ENCODE data around the gene RAI14.

The RAI14 gene

GRCh38 chr5:34611464-34612415 is 44.4 kb upstream of the RAI14 start:
- Histone ChIP-seq H3K4me1 (peaks cover 0 to 29% (median 11%) of the 10 kb centered on the region in 4 donors), H3K27me3 (no peaks in the 10 kb centered on the region), H3K36me3 (no peaks in the 10 kb centered on the region), H3K9me3 (no peaks in the 10 kb centered on the region), H3K4me3 (no peak overlapping the region), H3K27ac (no peak overlapping the region)
- no peak for DNase-seq
- intact Hi-C loops (cut with DNase I; ENCODE audit: low total_unique reads) = no loop called here
- TF ChIP-seq CTCF (IDR thresholded peaks at IDR 0.05) = no peak

GRCh38 chr5:34616651-34617050 is 39.5 kb upstream of the RAI14 start:
- no peak for DNase-seq
- H3K27ac ChIP-seq = no peak overlapping the region
- H3K27me3 ChIP-seq = no peaks in the 10 kb centered on the region
- intact Hi-C loops (cut with DNase I; ENCODE audit: low total_unique reads) = no loop called here
- peaks cover 0 to 2% (median 0%) of the 10 kb centered on the region in 4 donors for H3K4me1 ChIP-seq
- H3K9me3 ChIP-seq = no peaks in the 10 kb centered on the region
- no peak overlapping the region for H3K4me3 ChIP-seq
- no peak for TF ChIP-seq CTCF (IDR thresholded peaks at IDR 0.05)
- H3K36me3 ChIP-seq = no peaks in the 10 kb centered on the region

DNA sequence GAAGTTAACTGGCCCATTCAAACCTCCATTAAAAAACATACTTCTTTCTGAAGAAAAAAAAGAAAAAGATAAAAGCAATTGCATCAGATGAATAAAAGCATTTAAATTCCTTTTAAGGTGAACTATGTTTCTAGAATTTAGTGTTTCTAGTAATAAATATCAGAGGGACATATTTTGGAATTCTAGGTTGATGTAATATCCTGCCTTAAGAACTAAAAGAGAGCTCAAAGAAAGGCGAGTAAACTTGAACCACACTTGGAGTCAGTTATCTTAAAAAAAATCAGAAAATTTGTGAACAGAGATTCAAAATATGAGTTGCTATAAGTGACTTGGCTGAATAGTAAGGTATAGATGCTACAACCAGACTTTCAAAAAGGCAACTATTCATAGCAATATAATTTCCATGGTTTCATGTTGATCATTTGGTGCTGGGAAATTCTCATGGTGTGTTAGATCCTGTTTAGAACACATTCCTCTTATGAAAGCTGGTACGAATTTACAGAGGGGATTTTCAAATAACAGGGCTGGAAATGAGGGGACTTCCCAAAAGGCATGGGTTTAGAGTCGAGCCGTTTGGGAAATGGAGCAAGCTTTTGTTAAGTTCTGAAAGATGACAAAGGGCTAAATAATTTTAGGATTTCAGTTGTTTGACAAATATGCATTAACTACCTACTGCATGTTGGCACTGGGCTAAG is 37.6 kb upstream of the RAI14 start:
- Histone ChIP-seq H3K36me3 (no peaks in the 10 kb centered on the region), H3K4me3 (no peak overlapping the region), H3K4me1 (peaks cover 0 to 10% (median 0%) of the 10 kb centered on the region in 4 donors), H3K27me3 (no peaks in the 10 kb centered on the region), H3K27ac (no peak overlapping the region), H3K9me3 (no peaks in the 10 kb centered on the region)
- intact Hi-C loops (cut with DNase I; ENCODE audit: low total_unique reads) = no loop called here
- TF ChIP-seq CTCF (IDR thresholded peaks at IDR 0.05) = no peak
- no peak for DNase-seq

DNA sequence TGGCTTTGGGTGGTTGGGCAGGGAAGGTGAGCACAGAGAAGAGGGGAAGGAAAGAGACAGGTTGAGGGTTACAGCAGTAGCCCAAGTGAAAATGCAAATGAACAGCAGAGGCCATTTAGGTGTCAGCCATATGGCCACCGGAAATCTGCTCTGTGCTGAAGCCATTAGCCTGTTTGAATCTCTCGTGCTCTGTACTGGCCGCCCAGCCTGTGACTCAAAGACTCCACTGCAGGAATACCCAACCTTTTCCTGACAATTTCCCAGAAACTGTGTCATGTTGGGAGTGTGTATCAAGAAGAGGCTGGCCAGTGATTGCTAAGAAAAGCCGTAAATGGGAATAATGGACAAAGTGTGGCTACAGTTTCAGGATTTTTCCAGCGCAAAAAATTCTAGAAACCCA is 35.9 kb upstream of the RAI14 start:
- Histone ChIP-seq H3K27me3 (no peaks in the 10 kb centered on the region), H3K9me3 (no peaks in the 10 kb centered on the region), H3K27ac (no peak overlapping the region), H3K4me1 (peaks cover 0 to 10% (median 0%) of the 10 kb centered on the region in 4 donors), H3K36me3 (no peaks in the 10 kb centered on the region), H3K4me3 (no peak overlapping the region)
- no peak for DNase-seq
- intact Hi-C loops (cut with DNase I; ENCODE audit: low total_unique reads) = no loop called here
- no peak for TF ChIP-seq CTCF (IDR thresholded peaks at IDR 0.05)

GRCh38 chr5:34621277-34622097 is 34.6 kb upstream of the RAI14 start:
- no peaks in the 10 kb centered on the region for H3K27me3 ChIP-seq
- peaks cover 0 to 10% (median 0%) of the 10 kb centered on the region in 4 donors for H3K4me1 ChIP-seq
- DNase-seq = no peak
- H3K36me3 ChIP-seq = no peaks in the 10 kb centered on the region
- H3K27ac ChIP-seq = peak overlapping the region in 1 of 2 donors; percentile 6
- H3K4me3 ChIP-seq = no peak overlapping the region
- H3K9me3 ChIP-seq = no peaks in the 10 kb centered on the region
- no peak for TF ChIP-seq CTCF (IDR thresholded peaks at IDR 0.05)
- intact Hi-C loops (cut with DNase I; ENCODE audit: low total_unique reads) = no loop called here

All from tibial artery (tissue), 4 donors.